Neural cell (in vitro differentiated cells): ENCODE measurements around the gene CEMIP.

Source experiments
- EP300 ChIP-seq: fragments of 450-650 bp; conservative IDR thresholded peaks from 2 replicates; pipeline ENCODE4 v1.6.1; 2014; ENCODE audit warnings: antibody characterized with exemption, mild to moderate bottlenecking, moderate library complexity; ENCODE audit not compliant: poor library complexity, severe bottlenecking
- EZH2 ChIP-seq: fragments of 200-600, 300-800 bp; shearing (Covaris generic), sonication (generic); IDR thresholded peaks from 2 replicates; pipeline ENCODE4 v1.6.1; 2014; ENCODE audit warnings: antibody characterized with exemption, low read length, borderline replicate concordance, mild to moderate bottlenecking; ENCODE audit not compliant: insufficient read depth, poor library complexity, severe bottlenecking
- POLR2AphosphoS5 ChIP-seq: IDR thresholded peaks from 2 replicates; pipeline ENCODE4 v1.6.1; 2012
- RAD21 ChIP-seq: fragments of 450-650 bp; conservative IDR thresholded peaks from 2 replicates; pipeline ENCODE4 v1.6.1; 2014; ENCODE audit warnings: antibody characterized with exemption, mild to moderate bottlenecking, moderate library complexity
- SMC3 ChIP-seq: fragments of 450-650 bp; conservative IDR thresholded peaks from 2 replicates; pipeline ENCODE4 v1.6.1; 2014; ENCODE audit warnings: antibody characterized with exemption, mild to moderate bottlenecking, moderate library complexity; ENCODE audit not compliant: poor library complexity
- TAF1 ChIP-seq: IDR thresholded peaks from 2 replicates; pipeline ENCODE4 v1.6.1; 2012; ENCODE audit warnings: low read depth
- TF ChIP-seq, protein P1 (sequence below): fragments of 450-650 bp; IDR thresholded peaks from 2 replicates; pipeline ENCODE4 v1.5.1; 2014; ENCODE audit warnings: antibody characterized with exemption, mild to moderate bottlenecking, moderate library complexity; ENCODE audit not compliant: poor library complexity, severe bottlenecking

DNA sequence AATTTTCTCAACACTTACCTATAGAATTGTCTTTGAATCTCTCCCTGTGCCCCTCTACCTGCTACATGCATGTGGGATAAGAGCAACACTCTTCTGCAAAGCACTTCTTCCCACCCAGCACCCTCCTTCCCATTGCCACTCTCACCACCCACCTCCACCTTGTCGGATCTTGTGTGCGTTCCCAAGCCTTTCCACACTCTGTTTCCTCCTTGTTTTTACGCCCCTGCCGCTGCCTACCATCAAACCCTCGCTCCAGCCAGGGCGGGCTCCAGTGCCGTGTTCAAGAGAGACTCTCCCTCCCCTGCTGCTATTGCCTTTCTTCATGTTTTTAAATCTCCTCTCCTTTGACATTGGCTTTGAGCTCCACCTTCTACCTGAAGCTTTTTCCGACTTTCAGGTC is 43.8 kb upstream of the CEMIP start:
- TF ChIP-seq, protein P1, sequence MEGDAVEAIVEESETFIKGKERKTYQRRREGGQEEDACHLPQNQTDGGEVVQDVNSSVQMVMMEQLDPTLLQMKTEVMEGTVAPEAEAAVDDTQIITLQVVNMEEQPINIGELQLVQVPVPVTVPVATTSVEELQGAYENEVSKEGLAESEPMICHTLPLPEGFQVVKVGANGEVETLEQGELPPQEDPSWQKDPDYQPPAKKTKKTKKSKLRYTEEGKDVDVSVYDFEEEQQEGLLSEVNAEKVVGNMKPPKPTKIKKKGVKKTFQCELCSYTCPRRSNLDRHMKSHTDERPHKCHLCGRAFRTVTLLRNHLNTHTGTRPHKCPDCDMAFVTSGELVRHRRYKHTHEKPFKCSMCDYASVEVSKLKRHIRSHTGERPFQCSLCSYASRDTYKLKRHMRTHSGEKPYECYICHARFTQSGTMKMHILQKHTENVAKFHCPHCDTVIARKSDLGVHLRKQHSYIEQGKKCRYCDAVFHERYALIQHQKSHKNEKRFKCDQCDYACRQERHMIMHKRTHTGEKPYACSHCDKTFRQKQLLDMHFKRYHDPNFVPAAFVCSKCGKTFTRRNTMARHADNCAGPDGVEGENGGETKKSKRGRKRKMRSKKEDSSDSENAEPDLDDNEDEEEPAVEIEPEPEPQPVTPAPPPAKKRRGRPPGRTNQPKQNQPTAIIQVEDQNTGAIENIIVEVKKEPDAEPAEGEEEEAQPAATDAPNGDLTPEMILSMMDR, result no peak
- TF ChIP-seq POLR2AphosphoS5 (no peak), TAF1 (no peak), EP300 (no peak), EZH2 (no peak), SMC3 (no peak), RAD21 (no peak)
